NCI-H2227 (cell line): ENCODE results near the gene SHISAL1.
"Not testable (repeated sequence)": the region's sequence is repeated elsewhere in the genome, so short reads cannot be mapped to it uniquely, and the experiment has no call there.

Source experiments
- DNase-seq: peaks from one replicate; lab custom pipeline; 2025; ENCODE audit not compliant: unreplicated experiment; lab: John Stamatoyannopoulos, UW

The SHISAL1 gene

DNA sequence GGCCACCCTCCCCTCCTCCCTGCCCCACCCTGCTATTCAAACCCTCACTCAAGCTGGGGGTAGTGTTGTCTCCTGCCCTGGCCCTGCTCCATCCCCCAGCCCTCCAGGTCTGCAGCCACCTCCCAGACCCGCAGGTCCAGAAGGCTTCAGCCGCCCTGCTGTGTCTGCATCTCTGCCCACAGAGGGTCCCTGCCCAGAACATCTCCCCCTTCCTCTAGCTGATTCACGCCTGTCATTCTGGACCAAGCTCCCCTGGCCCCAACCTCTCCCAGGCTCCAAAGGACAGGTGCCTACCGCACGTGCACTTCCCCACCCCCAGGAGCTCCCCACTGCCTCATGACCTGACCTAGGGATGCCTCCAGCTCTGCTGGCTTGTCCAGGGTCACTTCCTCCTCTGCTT, 16.0 kb upstream of the SHISAL1 start:
- DNase-seq, result no peak

DNA sequence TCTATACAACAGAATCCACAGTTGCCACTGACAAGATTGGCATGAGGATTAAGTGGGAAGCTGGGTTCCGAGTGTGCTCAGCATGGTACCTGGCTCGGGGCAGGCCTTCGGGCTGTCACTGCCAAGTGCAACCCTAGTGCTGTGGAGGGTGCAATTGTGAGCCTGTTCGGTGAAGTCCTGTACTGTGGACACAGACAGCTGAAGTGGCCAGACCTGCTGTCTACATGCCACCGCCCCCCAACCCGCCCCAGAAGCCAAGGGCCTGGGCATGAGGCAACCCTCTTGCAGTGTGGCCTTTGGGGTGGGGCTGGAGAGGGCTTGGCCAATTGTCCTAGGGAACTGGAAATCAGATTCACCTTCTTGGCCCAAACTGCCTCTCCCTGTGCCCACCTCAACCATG, 15.6 kb upstream of the SHISAL1 start:
- DNase-seq, result no peak

DNA sequence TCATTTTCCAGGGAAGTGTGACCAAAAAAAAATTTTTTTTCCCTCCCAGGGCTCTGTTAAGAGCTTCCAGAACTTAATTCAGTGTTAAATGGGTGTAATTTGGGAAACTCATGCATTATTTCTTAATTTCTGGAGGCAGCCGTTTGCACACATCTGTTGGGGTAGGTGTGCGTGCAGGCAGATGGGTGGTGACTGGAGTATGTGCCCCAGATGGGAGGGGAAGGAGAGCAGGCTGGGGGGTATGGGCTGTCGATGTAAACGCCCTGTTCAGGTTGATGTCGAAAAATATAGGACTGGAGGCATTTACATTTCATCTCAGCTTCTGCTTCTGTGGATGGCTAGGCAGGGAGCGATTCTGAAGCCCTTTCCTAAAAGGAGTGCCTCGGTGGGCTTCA, 13.7 kb upstream of the SHISAL1 start:
- no peak for DNase-seq

DNA sequence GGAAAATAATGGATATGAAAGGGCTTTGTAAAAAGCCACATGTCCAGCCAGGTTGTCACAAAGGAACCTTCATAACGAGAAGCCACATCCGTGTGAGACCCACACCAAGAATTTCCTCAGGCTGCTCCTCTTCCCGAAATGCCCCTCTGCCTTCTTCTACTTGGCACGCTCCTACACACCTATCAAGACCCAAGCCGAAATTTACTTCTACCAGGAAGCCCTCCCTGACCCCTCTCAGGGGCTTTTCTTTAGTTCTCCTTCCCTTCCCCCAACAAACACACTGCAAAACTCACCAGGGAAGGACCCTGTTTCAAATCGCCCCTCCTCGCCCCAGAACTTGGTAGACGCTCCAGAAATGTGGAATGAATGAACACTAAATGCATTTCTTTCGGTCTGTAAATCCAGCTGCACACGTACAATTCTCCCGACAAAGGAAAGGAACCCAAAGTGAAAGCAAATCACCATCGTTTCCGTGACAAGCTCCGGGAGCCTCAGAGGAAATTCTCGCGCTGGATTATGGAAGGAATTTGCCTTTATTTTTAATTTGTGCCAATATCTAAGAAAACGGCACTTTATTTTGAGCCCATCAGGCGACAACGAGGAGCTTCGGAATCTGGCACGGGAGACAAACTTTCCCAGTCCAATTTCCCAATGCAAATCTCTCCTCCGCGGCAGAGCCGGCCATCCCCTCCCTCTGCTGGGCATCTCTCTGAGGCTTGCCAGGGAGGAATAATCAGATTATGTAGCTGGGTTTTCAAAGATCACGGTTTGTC, 13.2 kb upstream of the SHISAL1 start:
- DNase-seq, result peak; percentile 23

DNA sequence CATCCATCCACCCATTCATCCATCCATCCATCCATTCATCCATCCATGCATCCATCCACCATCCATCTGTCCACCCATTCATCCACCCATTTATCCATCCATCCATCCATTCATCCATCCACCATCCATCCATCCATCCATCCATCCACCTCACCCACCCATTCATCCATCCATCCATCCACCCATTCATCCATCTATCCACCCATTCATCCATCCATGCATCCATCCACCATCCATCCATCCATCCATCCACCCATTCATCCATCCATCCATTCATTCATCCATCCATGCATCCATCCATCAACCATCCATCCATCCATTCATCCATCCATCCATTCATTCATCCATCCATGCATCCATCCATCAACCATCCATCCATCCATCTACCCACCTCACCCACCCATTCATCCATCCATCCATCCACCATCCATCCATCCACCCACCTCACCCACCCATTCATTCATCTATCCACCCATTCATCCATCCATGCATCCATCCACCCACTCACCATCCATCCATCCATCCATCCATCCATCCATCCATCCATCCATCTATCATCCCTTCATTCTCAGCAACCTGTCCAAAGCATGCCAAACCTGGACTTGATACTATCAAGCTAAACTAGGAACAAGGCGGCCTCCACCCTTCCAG, 10.5 kb upstream of the SHISAL1 start:
- DNase-seq, result not testable (repeated sequence)

DNA sequence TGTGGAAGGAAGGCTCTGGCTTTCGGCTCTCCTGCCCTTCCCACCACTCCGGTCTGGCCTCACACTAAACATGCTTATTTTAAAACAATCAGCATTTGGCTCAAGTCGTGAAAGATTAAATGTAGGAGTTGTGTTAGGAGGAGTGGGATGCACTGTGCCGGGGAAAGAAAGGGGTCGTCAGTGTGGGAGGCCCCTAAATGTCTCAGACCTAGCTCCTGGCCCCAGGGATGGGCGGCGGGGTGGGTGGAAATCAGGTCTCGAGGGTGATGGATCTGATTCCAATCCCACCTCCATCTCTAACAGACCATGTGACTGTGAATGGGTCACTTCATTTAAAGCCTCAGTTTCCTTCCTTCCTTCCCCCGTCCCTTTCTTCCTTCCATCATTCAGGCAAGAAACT, 6.9 kb upstream of the SHISAL1 start:
- DNase-seq, result no peak

DNA sequence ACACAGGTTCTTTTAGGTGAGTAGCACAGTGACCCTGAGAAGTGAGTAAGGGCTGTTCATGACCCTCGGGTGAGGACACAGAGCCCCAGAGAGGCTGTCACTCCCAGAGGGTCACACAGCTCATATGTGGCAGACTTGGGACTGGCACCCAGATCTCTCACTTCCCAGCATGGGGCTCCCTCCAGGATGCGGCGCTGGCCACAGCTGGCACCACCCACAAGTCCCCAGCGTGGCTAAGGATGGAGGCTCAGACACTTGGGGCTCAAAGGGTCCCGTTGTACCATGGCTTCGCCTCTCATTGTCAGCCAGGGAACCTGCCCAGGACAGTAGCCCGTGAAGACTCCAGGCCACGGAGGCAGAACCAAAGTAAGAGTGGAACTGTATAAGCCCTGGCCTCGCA, 6.0 kb upstream of the SHISAL1 start:
- DNase-seq, result no peak

DNA sequence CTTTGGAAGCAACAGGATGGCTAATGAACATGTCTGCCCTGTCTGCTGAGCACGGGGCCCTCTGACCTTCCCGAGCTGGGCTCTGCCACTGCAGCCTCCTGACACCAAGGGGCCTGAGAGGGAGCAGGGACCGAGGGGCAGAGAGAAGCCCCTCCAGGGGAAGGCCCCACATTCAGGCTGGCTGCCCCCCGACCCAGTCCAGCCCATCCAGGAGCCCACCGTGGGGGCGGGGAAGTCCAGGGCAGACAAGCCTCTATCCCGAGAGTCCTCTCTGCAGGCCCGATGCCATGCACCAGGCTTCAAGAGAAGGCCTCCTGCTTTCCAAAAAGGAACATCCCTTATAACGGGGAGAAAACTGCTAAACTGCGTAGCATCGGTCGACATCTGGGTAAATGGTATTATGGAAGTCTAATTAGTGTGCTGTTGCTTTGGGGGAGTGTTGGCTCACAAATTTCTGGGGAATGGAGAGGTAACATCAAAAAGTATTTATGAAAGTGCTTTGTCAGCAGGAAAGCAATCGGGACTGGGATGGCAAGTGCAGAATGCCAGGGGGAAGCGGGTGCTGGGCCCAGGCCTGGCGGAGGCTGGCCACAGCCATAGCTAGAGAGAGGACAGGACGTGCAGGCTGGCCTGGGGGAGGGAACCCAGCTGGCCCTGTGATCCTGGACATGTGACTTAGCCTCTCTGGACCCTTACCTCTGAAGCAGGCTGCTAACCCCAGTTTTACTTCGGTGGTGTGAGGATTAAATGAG, 5.3 kb upstream of the SHISAL1 start:
- DNase-seq, result no peak

DNA sequence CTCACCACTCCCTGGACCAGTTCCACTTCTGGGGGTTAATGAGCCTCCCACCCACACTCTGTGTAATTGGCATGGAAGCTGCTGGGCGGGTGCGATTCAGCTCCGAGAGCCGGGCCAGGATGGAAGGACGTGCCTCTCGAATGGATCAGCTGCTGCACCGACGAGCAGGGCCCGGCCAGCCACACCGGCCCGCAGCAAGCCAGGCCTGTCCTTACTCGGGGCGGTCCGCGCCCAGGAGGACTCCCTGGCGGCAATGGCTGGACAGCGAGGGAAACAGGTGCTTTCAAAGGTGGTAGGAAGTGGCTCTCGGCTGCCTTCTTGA, 4.3 kb upstream of the SHISAL1 start:
- DNase-seq, result no peak

DNA sequence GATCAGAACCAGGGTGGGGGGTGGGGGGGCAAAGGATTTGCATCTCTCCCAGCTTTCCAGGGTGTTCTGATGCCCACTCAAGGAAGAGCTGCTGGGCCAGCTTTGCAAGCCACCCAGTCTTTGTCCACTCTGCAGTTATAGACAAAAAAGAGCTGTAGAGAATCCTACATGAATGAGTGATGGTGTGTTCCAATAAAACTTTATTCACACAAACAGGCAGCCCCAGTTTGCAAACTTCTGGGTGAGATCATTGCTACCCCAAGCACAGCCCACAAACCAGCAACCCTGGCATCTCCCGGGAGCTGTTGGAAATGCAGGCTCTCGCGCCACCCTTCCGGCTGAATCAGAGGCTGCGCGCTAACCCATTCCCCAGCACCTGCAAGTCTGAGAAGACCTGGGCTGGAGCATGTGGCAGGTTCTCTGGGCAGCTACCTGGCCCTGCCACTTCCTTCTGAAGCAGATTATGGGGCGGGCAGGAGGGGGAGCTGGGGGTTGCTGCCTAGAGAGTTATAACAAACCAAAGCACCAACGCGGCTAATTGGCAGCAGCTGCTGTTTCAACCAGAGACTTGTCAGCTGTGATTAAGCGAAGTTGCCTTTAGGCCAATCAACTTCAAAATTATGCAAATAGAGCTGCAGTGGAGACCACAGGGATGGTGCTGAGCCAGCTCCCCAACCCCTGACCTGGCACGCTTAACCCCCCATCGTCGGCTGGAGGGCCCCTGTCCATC, 3.8 kb upstream of the SHISAL1 start:
- DNase-seq, result no peak

DNA sequence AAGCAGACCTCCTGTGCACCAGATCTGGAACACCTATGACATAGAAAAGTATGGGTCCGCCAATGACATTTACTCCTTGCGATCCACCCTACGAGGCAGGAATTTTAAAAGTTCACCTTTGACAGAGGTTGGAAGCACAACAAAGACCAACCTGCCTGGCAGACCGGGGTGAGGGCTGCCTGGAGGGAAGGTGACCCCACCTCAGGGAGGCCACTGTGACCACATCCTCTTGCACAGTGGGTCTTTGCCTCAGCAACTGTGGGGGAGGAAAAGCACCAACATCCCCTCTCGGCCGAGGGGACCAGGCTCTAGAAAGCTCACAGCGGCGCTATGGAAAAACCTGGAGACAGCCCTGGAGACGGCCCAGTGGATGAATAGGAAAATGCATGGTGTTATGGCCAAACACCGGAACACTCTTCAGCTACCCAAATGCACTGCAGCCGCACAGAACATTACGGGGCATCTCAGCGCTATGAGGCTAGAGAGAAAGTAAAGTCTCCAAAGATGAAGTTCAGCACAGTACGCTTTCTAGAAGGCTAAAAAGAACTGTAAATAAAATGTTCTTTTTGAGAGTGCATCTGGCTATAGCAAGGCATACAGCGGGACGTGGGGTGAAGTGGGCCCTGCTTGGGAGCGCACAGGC, 1.8 kb upstream of the SHISAL1 start:
- no peak for DNase-seq

DNA sequence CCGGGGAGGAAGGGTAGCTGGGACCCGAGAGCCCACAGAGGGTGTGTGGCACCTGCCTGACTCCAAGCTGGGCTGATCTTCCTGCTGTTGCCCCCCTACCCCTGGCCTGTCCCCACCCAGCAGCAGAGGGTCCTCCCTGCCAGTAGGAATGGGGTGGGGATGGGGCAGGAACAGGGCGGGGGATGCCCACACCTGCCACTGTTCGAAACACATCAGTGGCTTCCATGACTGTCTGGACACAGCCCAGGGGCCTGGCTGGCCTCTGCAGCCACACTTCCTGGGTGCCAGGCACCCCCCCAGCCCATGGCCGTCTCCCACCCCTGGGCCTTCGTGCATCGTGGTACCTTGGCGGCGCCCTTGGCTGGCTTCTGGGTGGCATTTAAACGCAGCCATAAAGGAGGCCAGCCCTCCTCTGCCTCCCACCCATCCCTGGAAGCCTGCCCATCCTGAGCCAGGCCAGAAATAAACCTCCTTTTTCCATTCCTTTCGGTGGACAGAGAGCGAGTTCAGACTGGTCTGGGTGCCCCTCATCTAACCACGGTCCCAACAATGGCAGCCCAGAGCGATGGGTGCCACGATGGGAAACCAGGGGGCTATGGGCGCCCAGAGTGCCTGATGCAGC, 745 bp upstream of the SHISAL1 start:
- no peak for DNase-seq

DNA sequence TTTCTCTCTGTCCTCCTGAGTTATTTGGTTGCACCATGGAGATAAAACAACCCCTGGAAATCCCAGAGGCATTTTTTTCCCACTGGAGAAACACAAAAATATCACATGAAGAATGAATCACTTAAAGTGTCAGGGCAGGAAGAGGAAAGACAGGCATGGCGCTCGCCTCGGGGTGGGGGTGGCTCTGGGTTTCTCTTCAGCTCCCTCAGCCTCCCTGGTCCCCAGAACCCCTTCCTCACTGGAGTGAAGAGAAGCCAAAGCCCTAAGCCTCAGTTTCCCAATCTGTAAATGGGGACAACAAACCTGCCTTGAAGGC, 938 bp downstream of the SHISAL1 start:
- DNase-seq, result no peak

DNA sequence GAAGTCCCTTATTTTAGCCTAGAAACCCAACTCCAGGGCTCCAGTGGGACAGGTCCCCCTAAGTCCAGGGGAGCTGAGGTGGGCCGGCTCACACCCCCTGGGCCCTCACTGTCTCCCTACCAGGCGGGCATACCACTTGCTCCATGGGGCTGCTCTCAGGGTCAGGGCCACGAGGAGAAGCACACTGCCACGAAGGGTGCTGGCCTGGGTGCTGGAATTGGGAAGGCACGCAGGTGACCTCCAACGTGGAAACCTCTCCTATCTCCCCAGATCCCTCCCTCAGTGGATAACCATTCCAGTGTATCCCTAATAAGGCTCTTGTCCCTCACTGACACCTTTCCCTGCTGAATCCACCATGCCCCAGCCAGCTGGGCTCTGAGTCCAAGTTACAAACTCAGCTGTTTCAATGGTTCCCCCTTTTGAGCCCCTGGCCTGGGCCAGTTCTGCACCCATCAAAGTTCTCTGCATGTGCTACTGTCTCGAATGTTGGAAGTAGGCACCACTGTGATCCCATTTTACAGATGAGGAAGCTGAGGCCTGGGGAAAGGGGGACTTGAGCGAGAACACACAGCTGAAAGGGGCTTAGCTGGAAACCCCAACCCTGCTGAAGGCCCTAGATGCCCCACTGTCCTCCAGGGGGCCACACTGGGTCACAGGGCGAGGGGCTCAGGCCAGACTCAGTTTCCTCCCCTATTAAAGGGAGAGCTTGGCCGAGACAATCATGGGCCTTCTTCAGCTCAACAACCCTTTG, 1.5 kb downstream of the SHISAL1 start:
- no peak for DNase-seq

DNA sequence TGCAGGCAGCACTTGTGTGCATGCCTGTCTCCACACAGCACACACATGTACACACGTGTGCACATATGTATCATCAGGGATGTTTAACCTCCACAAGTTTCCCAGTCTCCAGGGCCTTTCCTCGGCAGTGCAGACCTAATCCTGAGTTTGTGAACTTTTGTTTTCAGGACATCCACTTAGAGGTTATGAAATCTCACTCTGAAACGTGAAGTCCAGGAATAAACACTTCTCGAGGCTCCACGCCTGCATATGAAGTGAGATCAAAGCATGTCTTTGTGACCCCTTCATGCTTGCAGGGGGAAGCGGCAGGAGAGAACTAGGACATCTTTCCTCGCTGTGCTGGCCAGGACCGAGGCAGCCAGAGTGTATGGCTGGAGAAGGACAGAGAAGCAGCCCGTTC, 3.1 kb downstream of the SHISAL1 start:
- DNase-seq, result no peak

DNA sequence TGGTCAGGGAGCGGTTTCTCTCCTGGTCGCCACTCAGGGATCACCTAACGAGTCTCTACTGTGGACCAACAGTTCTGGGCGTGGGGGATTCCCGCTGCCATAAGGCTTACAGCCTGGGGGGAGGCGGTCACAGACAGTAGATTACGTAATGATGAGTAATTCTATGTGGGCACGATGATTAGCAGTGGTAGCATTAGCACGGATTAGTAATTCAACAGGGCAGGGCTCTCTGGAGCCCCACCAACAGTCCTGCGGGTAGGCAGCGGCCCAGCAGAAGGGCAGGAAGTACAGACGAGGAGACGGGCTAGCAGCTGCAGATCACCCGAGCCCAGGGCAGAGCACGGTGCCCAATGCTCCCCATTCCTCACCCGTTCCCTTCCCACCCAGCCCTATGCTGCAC, 3.6 kb downstream of the SHISAL1 start:
- no peak for DNase-seq

DNA sequence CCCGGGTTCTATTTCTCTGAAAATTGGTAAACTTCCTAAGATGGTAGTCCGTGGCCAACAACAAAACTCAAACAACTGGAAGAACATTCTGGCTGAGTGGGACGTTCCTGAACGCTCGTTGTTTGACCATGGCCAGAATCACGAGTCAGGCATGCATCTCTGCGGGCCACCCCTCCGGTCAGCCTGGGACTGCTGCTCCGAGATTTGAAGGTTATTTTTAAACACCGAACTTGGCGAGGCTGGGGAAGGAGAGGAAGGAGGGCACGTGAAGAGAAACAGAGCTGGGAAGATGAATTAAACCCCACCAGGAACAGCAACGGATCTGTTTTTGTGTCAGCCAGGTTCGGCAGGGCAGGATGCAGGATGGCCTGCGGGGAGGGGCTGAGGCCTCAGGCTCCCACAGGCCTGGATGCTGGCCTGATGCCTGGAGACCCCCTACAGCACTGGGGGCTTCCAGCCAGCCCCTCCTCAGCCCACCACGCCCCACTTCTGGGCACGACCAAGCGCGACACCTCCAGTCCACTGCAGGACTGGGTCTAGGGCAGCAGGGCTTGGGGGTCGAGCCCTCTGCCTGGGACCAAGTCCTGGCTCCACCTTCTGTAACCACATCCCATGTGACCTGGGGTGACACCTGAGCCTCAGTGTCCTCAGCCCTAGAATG, 5.1 kb downstream of the SHISAL1 start:
- DNase-seq, result no peak

DNA sequence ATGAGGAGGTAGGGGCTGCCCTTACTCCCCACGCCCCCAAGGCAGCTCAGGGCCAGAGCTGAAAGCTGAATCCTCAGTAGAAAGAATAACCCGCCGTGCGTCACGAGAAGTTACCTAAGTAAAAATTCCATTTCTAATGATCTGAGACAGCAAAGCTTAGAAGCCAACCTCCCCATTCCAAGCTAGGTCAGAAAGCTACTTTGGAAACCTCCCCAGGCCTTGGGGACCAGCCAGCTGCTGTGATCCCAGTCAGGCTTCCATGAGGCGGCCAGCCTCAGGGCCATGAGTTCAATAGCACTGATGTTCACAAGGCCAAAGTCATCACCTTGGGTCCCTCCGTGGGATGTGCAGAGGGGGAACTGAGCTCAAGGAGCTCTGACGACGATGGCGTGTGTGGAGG, 6.9 kb downstream of the SHISAL1 start:
- DNase-seq, result no peak

DNA sequence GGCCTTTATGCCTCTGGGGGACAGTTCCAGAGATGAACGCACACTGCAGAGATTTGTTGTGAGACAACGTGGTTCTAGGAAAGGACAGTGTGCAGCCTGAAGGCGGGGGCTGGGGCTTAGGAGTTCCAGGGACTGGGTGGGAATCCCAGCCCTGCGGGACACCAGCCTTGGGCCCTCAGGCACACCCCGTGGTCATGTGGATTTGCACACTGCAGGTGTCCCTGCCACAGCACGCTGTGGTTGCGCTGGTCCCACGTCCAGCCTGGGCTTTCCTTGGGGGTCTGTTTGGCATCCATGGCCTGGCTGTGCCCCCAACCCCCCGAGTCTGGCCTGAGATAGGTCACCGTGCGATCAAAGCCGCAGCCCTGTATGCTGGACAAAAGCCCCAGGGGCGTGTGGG, 7.3 kb downstream of the SHISAL1 start:
- DNase-seq, result no peak

DNA sequence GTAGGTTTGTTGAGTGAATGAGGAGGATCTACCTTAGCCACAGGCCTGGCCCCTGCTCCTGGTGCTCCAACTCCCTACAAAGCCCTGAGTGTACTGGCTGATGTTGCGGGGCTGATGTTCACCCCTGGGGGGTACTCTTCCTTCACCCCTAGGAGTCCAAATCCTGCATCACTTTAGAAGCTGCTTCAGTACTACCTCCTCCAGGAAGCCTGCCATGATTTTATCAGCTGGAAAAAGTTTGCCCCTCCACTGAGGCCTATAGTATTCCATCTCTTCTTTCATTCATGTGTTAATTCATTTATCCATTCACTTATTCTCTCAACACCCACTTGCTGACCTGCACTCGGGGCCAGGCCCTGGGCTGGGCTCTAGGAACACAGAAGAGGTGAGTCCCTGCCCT, 7.8 kb downstream of the SHISAL1 start:
- no peak for DNase-seq
